ENCODE measurements around the gene BIRC5. TPM values are rescaled to one million over a fixed set of nuclear protein-coding genes. Genes with fewer than 3 reads are reported as not detected.

Gene BIRC5
- total RNA-seq, 3 donors from 2014 or later (not counting 1 experiment from before 2014, with no cell fraction given), result 0.73 to 1.9 (median 1.2) TPM

GRCh38 chr17:78226055-78226758, 12.2 kb downstream of the BIRC5 start:
- Mint-ChIP-seq H3K27ac (no peak overlapping the region), H3K9me3 (no peaks in the 10 kb centered on the region), H3K36me3 (no peaks in the 10 kb centered on the region), H3K4me3 (no peak overlapping the region), H3K27me3 (ENCODE audit: low read depth in 2 of 2) (peaks cover 11 to 15% of the 10 kb centered on the region in 2 donors), H3K4me1 (peaks cover 0 to 4% of the 10 kb centered on the region in 2 donors)
- no peak for TF ChIP-seq CTCF (IDR thresholded peaks at IDR 0.05)
- no peak overlapping the region for H3K27ac ChIP-seq (ENCODE audit: low read length)
- H3K27me3 ChIP-seq (ENCODE audit: control insufficient read depth, insufficient read depth, low read length), result peaks cover 11% of the 10 kb centered on the region
- no peak for DNase-seq
- intact Hi-C loops (cut with micrococcal nuclease), result no loop called here
- 86% methylated on average over 12 of the region's 12 CpGs for WGBS (ENCODE audit: insufficient coverage)
- no peak overlapping the region for H3K4me3 ChIP-seq (ENCODE audit: low read length)
- H3K36me3 ChIP-seq (ENCODE audit: control insufficient read depth, insufficient read depth, low read length), result no peaks in the 10 kb centered on the region
- peaks cover 2% of the 10 kb centered on the region for H3K4me1 ChIP-seq (ENCODE audit: control insufficient read depth, insufficient read depth, low read length)
- no peak for ATAC-seq
- H3K9me3 ChIP-seq (ENCODE audit: control insufficient read depth, insufficient read depth, low read length), result no peaks in the 10 kb centered on the region

- peaks cover 7% of the 10 kb centered on the region for H3K4me1 ChIP-seq (ENCODE audit: control insufficient read depth, insufficient read depth, low read length)
- Mint-ChIP-seq H3K4me1 (peaks cover 0 to 4% of the 10 kb centered on the region in 2 donors), H3K27ac (no peak overlapping the region), H3K4me3 (no peak overlapping the region), H3K9me3 (no peaks in the 10 kb centered on the region), H3K36me3 (no peaks in the 10 kb centered on the region), H3K27me3 (ENCODE audit: low read depth in 2 of 2) (peaks cover 14 to 16% of the 10 kb centered on the region in 2 donors)
- DNase-seq (no peak), ATAC-seq (no peak)
- intact Hi-C loops (cut with micrococcal nuclease), result no loop called here
- TF ChIP-seq CTCF (IDR thresholded peaks at IDR 0.05), result no peak
- H3K9me3 ChIP-seq (ENCODE audit: control insufficient read depth, insufficient read depth, low read length), result no peaks in the 10 kb centered on the region
- WGBS (ENCODE audit: insufficient coverage), result 23% methylated on average over 20 of the region's 20 CpGs
- no peak overlapping the region for H3K27ac ChIP-seq (ENCODE audit: low read length)
- H3K36me3 ChIP-seq (ENCODE audit: control insufficient read depth, insufficient read depth, low read length), result no peaks in the 10 kb centered on the region
- peaks cover 16% of the 10 kb centered on the region for H3K27me3 ChIP-seq (ENCODE audit: control insufficient read depth, insufficient read depth, low read length)
- no peak overlapping the region for H3K4me3 ChIP-seq (ENCODE audit: low read length)
These were observed 12.9 kb downstream of the BIRC5 start for GRCh38 chr17:78226759-78227454.

GRCh38 chr17:78227455-78227916, 13.4 kb downstream of the BIRC5 start:
- Mint-ChIP-seq H3K27ac (no peak overlapping the region), H3K9me3 (no peaks in the 10 kb centered on the region), H3K4me3 (no peak overlapping the region), H3K27me3 (ENCODE audit: low read depth in 2 of 2) (peaks cover 20 to 21% of the 10 kb centered on the region in 2 donors), H3K36me3 (no peaks in the 10 kb centered on the region), H3K4me1 (peaks cover 4% of the 10 kb centered on the region in 2 donors)
- ATAC-seq (no peak), DNase-seq (no peak)
- Histone ChIP-seq H3K27me3 (ENCODE audit: control insufficient read depth, insufficient read depth, low read length) (peaks cover 20% of the 10 kb centered on the region), H3K4me3 (ENCODE audit: low read length) (no peak overlapping the region), H3K4me1 (ENCODE audit: control insufficient read depth, insufficient read depth, low read length) (peaks cover 10% of the 10 kb centered on the region), H3K36me3 (ENCODE audit: control insufficient read depth, insufficient read depth, low read length) (no peaks in the 10 kb centered on the region), H3K9me3 (ENCODE audit: control insufficient read depth, insufficient read depth, low read length) (no peaks in the 10 kb centered on the region), H3K27ac (ENCODE audit: low read length) (no peak overlapping the region)
- 50% methylated on average over 10 of the region's 10 CpGs for WGBS (ENCODE audit: insufficient coverage)
- no peak for TF ChIP-seq CTCF (IDR thresholded peaks at IDR 0.05)
- intact Hi-C loops (cut with micrococcal nuclease), result no loop called here
